GM18526 (cell line): Measurements from ENCODE around the gene CAMK2B.

ENCODE experiments used
- POLR2A ChIP-seq: IDR thresholded peaks from 3 replicates; pipeline ENCODE4 v1.6.1; 2011; ENCODE audit not compliant: insufficient read length; ENCODE audit errors: extremely low read depth

The CAMK2B gene

GRCh38 chr7:44246396-44247113, 78.8 kb downstream of the CAMK2B start:
- no peak for TF ChIP-seq POLR2A

- TF ChIP-seq POLR2A: no peak
Observed at GRCh38 chr7:44244282-44244681, 81.1 kb downstream of the CAMK2B start.

GRCh38 chr7:44242091-44242490, 83.3 kb downstream of the CAMK2B start:
- TF ChIP-seq POLR2A: no peak

GRCh38 chr7:44240983-44241510, 84.3 kb downstream of the CAMK2B start:
- TF ChIP-seq POLR2A: no peak

DNA sequence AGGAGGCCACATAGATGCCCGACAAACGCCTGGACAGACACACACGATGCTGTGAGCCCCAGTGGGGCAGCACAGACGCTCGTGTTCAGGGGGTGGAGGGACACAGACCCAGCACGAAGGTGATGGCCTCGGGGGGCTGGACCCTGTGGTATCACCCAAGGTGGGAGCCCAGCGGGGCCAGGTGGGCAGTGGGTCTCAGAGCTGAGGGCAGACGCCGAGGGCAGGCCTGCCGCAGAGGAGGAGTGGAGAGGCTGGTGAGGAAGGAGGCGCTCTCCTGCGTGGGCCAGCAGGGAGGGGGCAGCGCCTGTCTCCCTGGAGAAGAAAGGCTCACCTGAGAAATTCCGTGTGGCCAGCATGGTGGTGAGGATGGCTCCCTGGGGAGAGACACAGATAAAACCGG, 85.0 kb downstream of the CAMK2B start:
- TF ChIP-seq POLR2A: no peak

- no peak for TF ChIP-seq POLR2A
Observed at GRCh38 chr7:44239361-44239760, 86.0 kb downstream of the CAMK2B start.

- TF ChIP-seq POLR2A: no peak
Observed at GRCh38 chr7:44238116-44238695, 87.2 kb downstream of the CAMK2B start.

GRCh38 chr7:44237696-44238095, 87.7 kb downstream of the CAMK2B start:
- no peak for TF ChIP-seq POLR2A

DNA sequence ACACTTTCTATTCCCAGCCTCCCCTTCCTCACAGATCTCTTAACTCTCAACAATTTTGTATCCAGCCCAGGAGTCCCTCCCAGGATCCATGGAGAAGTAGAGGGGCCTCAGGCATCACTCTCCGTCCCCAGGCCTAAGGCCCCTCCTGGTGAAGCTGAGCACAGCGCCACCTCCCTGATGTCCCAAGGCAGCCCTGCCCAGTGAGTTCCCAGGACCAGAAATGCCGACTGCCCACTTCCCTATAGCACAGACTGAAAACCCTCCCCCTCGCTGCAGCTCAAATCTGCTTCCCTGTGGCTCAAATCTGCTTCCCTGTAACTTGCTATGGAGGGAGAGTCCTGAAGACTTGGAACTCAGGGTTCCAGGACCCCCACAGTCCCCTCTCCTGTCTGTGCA, 89.1 kb downstream of the CAMK2B start:
- TF ChIP-seq POLR2A: no peak

DNA sequence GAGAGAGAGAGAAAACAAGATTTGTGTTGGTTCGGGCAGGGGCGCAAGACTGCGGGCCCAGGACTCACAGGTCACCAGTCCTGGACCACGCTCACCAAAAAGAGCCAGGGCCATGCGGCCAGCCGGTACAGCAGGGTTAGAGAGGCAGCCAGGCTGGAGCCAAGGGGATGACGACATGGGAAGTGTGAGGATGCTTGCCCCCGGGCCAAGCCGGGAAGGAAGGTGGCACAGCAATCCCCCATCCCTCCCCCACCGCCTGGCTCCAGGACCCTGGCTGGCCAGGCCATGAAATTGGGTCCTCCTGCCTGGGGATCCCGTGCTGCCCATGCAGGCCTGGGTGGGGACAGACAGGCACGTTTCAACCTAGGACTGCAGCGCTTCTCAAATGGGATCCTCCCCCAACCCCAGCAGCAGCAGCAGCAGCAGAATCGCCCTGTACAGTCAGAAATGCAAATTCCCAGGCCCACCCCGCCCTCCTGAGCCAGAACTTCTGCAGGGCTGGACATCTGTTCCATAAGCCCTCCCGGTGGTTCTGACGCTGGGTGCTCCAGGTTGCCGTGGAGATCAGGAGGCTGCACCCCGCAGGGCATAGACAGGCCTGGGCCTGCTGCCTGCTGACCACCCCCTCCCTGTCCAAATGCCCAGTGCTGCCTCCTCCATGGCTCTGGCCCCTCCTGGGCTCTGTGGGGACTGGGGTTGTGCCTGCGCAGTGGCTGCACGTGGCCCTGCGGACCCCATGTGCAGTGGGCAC, 89.6 kb downstream of the CAMK2B start:
- no peak for TF ChIP-seq POLR2A

GRCh38 chr7:44235066-44235465, 90.3 kb downstream of the CAMK2B start:
- TF ChIP-seq POLR2A: no peak

DNA sequence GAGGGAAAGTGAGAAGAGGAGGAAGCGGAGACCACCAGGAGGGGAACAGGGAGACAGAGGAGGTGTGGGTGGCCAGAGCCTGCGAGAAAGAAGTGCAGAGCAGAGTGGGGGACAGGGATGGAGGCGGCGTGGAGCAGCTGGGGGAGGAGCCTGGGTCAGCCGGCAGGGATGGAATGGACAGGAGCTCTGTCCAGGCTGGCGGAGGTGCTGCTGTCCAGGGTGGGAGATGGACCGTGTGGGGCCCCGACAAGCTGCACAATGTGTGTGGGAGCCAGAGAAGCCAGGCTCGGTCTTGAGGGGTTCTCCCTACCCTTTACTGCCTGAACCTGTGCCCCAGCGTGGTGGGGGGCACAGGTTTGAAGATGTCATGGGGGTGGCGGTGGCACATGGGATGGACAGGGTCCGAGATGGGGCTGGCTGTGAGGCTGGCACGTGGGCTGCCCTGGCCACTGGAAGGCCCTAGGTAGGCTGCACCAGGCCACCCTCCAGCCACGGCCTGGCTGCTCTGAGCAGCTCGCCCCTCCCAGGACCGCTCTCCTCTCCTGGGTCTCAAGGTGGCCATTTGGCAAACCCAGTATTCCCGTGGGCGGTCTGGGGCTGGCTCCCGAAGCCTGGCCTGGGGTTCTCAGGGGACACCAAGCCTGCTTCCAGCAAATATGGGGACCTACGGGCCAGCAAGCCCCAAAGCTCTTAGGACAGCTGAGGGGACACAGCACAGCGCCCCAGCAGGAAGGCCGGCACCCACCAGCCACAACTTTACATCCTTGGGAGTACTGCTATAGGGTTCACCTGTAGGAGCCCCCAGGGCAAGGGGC, 92.3 kb downstream of the CAMK2B start:
- no peak for TF ChIP-seq POLR2A

- no peak for TF ChIP-seq POLR2A
Observed at GRCh38 chr7:44232396-44232795, 93.0 kb downstream of the CAMK2B start.

GRCh38 chr7:44231088-44231487, 94.3 kb downstream of the CAMK2B start:
- TF ChIP-seq POLR2A: no peak

DNA sequence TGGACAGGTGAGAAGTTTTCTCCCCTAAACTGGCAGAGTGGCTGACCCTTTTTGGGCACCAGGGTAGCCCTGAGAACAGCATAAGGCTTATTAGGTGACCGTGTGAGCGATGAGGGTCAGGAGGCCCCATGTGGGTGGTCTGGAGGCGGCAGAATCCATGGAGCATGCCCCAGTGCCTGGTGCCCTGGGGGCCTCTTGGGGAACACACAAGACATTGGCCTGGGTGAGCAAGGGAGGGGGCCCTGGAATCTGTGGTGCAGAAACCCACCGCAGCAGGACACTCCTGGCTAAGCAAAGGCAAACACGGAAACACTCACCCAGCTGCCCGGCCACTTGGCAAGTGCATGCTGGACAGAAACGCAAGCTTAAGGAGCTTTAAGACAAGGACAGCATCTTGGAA, 95.1 kb downstream of the CAMK2B start:
- TF ChIP-seq POLR2A: no peak
